A549 treated with CORT108297 at 1 μM for 4 hours (cell line): ENCODE data around the gene AKR1A1. TPM values are rescaled to one million over a fixed set of nuclear protein-coding genes. Genes with fewer than 3 reads are reported as not detected.

Experiments used
- total RNA-seq: library from RNA; stranded (reverse); fragments of 200-300 nt; extraction: Qiagen RNA extraction; gene quantifications from 5 replicates; pipeline ENCODE4 v1.2.3, GENCODE V29; 2022

Gene AKR1A1
- 74.8 to 84.7 TPM (median 78.4 TPM) in 5 replicates for total RNA-seq

GRCh38 chr1:45550401-45551351 lies at the start of gene AKR1A1:
Gene AKR1A1, plus strand, starts transcription at chr1:45550826. Its CDS starts 10,969 bp downstream, at chr1:45561795.

GRCh38 chr1:45521413-45522323 lies 29.0 kb upstream of the AKR1A1 start, which contains the start of gene PRDX1:
Gene PRDX1, minus strand, starts transcription at chr1:45521884. Its CDS starts 2,841 bp downstream, at chr1:45519043.

GRCh38 chr1:45583666-45584350 lies 33.2 kb downstream of the AKR1A1 start, which contains the start of gene NASP:
Gene NASP, plus strand, starts transcription at chr1:45584041. Its CDS starts 106 bp downstream, at chr1:45584147.

Other genes with a start within 250 kb of the AKR1A1 start
- 3.1 to 5.3 TPM (median 4.7 TPM) in 5 replicates for gene HPDL, start 223.9 kb upstream of the AKR1A1 start, total RNA-seq
- gene TOE1, start 210.7 kb upstream of the AKR1A1 start, total RNA-seq = 12.4 to 14.3 TPM (median 12.8 TPM) in 5 replicates
- 7.4 to 11.7 TPM (median 9.9 TPM) in 5 replicates for gene MUTYH, start 210.4 kb upstream of the AKR1A1 start, total RNA-seq
- 0.20 to 0.37 TPM (median 0.28 TPM) in 5 replicates for gene TESK2, start 59.7 kb upstream of the AKR1A1 start, total RNA-seq
- gene CCDC163, start 50.8 kb upstream of the AKR1A1 start, total RNA-seq = 1.3 to 2.1 TPM (median 1.7 TPM) in 5 replicates
- gene MMACHC, start 50.5 kb upstream of the AKR1A1 start, total RNA-seq = 1.6 to 2.1 TPM (median 1.8 TPM) in 5 replicates
- 2,063 to 2,375 TPM (median 2,098 TPM) in 5 replicates for gene PRDX1, start 28.9 kb upstream of the AKR1A1 start, total RNA-seq
- gene NASP, start 33.2 kb downstream of the AKR1A1 start, total RNA-seq = 109 to 160 TPM (median 122 TPM) in 5 replicates
- gene CCDC17, start 73.2 kb downstream of the AKR1A1 start, total RNA-seq = 0.24 to 0.51 TPM (median 0.35 TPM) in 5 replicates
- gene GPBP1L1, start 135.7 kb downstream of the AKR1A1 start, total RNA-seq = 32.6 to 56.1 TPM (median 37.7 TPM) in 5 replicates
- 16.8 to 21.0 TPM (median 20.8 TPM) in 5 replicates for gene TMEM69, start 137.4 kb downstream of the AKR1A1 start, total RNA-seq
- gene IPP, start 199.8 kb downstream of the AKR1A1 start, total RNA-seq = 4.5 to 5.7 TPM (median 4.8 TPM) in 5 replicates